Testis (tissue), 3 donors: ENCODE measurements around the gene MPO. TPM values are rescaled to one million over a fixed set of nuclear protein-coding genes. Genes with fewer than 3 reads are reported as not detected.

ENCODE experiments used
- DNase-seq: peaks from one replicate; pipeline ENCODE4 v3.0.0-alpha.2; 2019
- H3K27ac ChIP-seq, 2 donors: fragments of 200-600 bp; sonication (generic); one replicate each; pipeline ENCODE4 v1.5.1; 2019
- H3K27me3 ChIP-seq: fragments of 200-600 bp; sonication (generic); one replicate; pipeline ENCODE4 v1.5.1; 2019
- H3K36me3 ChIP-seq: fragments of 200-600 bp; sonication (generic); one replicate; pipeline ENCODE4 v1.5.1; 2017; ENCODE audit warnings: low read depth; ENCODE audit errors: missing control alignments
- H3K4me1 ChIP-seq: fragments of 200-600 bp; sonication (generic); one replicate; pipeline ENCODE4 v1.5.1; 2019
- H3K4me3 ChIP-seq, 2 donors: fragments of 200-600 bp; sonication (generic); one replicate each; pipeline ENCODE4 v1.5.1; 2017 to 2019
- H3K9me3 ChIP-seq: fragments of 200-600 bp; sonication (generic); one replicate; pipeline ENCODE4 v1.5.1; 2017
- POLR2A ChIP-seq: fragments of 450-650 bp; IDR thresholded peaks from one replicate; pipeline ENCODE4 v1.6.1; 2017; ENCODE audit warnings: antibody characterized with exemption, mild to moderate bottlenecking, moderate library complexity
- WGBS, 2 donors: methylation state at CpG; one replicate each; pipeline ENCODE4 v1.1.5; 2018; 5-methylcytosine and 5-hydroxymethylcytosine counted together
- intact Hi-C: fragments of 100-400 bp; cut with DNase I; formaldehyde crosslinking; loops from one replicate; pipeline ENCODE4 v1.15.1; 2023; ENCODE audit warnings: low total_unique reads
- polyA plus RNA-seq: library from polyadenylated mRNA; stranded (reverse); fragments of 350-450 nt; fragmentation: Illumina TruSeq; extraction: RNeasy Lipid Tissue Mini Kit (QIAGEN cat#74804); gene quantifications from one replicate; pipeline ENCODE4 v1.2.3, GENCODE V29; 2014; ENCODE audit warnings: low read depth, low replicate concordance; ENCODE audit not compliant: insufficient read depth
- total RNA-seq, 2 donors: library from RNA; depleted of rRNA; stranded (reverse); fragments of >200 nt; gene quantifications; one replicate each; pipeline ENCODE4 v1.2.3, GENCODE V29; 2016
- TF ChIP-seq, protein P1 (sequence below), 3 experiments: fragments of 450-650 bp in 2 of 3; fragments of 200-600 bp in 1 of 3; sonication (generic) in 1 of 3; IDR thresholded peaks; one replicate each; pipeline ENCODE4 v1.5.1; 2016 to 2019; ENCODE audit warnings: antibody characterized with exemption in 3 of 3, mild to moderate bottlenecking in 2 of 3, moderate library complexity in 1 of 3

Gene MPO
- total and polyA plus RNA-seq, 3 donors from 2014 or later, result 0.87 to 1.1 (median 0.87) TPM

DNA sequence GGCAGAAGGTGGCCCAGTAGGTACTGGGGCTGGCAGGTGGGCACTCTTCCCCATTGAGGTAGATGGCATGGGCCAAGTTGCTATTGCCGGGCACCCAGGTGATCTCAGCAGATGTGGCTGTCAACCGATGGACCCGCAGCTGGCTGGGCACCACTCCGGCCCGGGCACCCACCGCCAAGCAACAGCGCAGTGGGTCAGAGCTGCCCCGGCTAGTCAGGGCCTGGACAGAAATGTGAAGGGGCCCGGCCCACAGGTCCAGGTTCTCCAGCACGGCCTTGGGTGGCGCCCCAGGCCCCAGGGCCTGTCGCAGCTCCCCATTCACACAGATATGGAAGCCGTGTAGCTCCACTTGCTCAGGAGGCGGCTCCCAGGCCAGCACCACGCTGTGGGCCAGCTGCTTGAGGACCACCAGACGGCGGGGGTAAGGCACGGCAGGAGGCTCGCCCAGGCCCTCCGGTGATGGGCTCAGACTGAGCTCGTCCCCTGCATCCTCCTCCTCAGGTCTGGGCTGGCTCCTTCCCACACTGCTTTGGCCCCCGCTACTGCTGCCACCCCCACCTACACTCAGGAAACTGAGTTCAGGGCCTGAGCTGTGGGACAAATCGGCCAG is 31.4 kb upstream of the MPO start:
- peak; percentile 9 for DNase-seq
- H3K9me3 ChIP-seq, result no peaks in the 10 kb centered on the region

DNA sequence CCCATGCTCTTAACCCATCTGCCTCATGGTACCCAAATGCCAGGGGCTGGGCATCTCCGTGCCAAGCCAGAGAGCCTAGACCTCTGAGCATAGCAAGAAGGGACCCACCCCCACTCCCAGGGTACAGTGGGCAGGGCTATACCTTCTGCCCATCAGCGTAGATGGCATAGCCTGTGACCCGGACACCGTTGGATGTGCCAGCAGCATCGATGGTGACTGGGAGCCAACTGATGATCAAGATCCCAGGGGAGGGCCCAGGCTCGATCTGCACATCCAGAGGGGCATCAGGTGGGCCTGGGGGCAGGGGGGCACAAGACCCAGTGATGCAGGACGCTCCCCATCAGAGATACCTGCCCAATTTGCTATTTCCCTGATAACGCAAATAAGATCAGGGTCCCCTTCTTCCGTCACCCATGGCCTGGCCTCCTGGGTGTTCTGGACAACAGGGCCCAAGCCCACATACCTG is 30.7 kb upstream of the MPO start:
- H3K36me3 ChIP-seq, result no peaks in the 10 kb centered on the region
- H3K27me3 ChIP-seq, result no peaks in the 10 kb centered on the region
- H3K27ac ChIP-seq, result no peak overlapping the region
- intact Hi-C loops, result no loop called here
- H3K4me1 ChIP-seq, result no peaks in the 10 kb centered on the region
- H3K4me3 ChIP-seq, result no peak overlapping the region
- TF ChIP-seq, protein P1, sequence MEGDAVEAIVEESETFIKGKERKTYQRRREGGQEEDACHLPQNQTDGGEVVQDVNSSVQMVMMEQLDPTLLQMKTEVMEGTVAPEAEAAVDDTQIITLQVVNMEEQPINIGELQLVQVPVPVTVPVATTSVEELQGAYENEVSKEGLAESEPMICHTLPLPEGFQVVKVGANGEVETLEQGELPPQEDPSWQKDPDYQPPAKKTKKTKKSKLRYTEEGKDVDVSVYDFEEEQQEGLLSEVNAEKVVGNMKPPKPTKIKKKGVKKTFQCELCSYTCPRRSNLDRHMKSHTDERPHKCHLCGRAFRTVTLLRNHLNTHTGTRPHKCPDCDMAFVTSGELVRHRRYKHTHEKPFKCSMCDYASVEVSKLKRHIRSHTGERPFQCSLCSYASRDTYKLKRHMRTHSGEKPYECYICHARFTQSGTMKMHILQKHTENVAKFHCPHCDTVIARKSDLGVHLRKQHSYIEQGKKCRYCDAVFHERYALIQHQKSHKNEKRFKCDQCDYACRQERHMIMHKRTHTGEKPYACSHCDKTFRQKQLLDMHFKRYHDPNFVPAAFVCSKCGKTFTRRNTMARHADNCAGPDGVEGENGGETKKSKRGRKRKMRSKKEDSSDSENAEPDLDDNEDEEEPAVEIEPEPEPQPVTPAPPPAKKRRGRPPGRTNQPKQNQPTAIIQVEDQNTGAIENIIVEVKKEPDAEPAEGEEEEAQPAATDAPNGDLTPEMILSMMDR (IDR thresholded peaks at IDR 0.05), result no peak
- no peak for TF ChIP-seq POLR2A
- 97 to 100% methylated on average over 1 to 9 of the region's 9 CpGs for whole genome bisulfite sequencing, 2 donors
- no peaks in the 10 kb centered on the region for H3K9me3 ChIP-seq
- DNase-seq, result peak; percentile 6

More for the DNA sequence above, 31.4 kb upstream of the MPO start:
- 88 to 90% methylated on average over 13 to 23 of the region's 23 CpGs for WGBS, 2 donors
- no peaks in the 10 kb centered on the region for H3K4me1 ChIP-seq
- intact Hi-C loops, result no loop called here
- no peaks in the 10 kb centered on the region for H3K27me3 ChIP-seq
- TF ChIP-seq, protein P1 (IDR thresholded peaks at IDR 0.05), result no peak
- TF ChIP-seq POLR2A, result no peak
- H3K4me3 ChIP-seq, result no peak overlapping the region
- H3K36me3 ChIP-seq, result no peaks in the 10 kb centered on the region
- H3K27ac ChIP-seq, result no peak overlapping the region

DNA sequence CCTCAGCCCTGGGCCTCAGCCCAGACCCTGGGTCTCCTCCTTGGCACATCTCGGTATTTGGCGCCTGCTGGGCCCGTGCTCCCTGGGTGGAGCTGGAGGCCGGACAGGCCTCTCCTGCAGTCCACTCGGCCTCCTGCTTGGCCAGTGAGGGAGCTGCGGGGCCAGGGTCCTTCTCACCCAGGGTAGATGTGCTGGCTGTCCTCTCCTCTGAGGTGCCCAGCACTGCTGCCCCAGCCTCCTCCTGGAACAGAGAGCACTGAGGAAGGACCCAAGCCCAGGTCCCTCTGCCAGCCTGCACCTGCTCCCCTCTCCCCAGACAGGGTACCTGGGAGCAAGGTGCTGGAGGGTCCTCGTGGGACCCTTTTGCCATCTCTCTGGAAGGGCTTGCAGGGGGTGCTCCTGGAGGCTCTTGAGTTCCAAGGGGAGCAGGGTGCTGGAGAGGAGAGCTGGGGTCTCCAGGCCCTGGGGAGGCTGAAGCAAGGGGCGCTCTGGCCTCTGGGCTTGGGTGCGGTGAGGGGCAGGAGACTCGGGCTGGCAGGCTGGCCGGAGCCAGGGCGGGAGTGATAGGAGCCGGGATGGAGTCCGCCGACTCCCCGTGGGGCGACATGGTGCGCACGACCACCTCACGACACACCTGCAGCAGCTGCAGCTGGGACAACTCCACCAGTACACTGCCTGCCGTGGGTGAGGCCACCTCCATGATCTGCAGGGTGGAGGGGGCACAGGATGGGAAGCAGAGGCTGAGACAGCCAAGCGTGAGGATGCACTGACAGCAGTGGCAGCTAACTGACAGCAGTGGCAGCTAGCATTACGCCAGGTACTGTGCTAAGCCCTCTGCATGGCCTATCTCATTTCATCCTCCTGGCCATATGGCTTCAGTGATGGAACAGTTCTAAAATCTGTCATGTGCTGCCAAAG is 30.0 kb upstream of the MPO start:
- Histone ChIP-seq H3K27me3 (no peaks in the 10 kb centered on the region), H3K4me3 (no peak overlapping the region), H3K9me3 (no peaks in the 10 kb centered on the region), H3K4me1 (no peaks in the 10 kb centered on the region), H3K36me3 (no peaks in the 10 kb centered on the region), H3K27ac (no peak overlapping the region)
- DNase-seq, result peak; percentile 10
- intact Hi-C loops, result no loop called here
- TF ChIP-seq, protein P1 (IDR thresholded peaks at IDR 0.05), result no peak
- TF ChIP-seq POLR2A, result no peak
- 91 to 97% methylated on average over 16 to 20 of the region's 23 CpGs for WGBS, 2 donors

DNA sequence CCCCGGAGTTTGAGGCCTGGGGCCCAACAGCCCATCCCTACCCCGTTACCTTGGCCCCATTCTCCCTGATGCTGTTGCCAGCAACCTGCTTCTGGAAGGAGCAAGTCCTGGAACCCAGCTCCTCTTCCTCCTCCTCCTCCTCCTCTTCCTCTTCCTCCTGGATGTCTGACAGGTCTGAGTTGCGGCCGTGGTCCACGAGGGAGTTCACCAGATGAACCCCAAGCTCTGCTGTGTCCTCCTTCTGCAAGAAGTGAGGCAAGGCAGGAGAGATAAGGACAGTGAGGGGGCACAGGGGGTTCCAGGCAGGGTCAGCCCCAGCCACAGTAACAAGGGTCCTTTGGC is 29.2 kb upstream of the MPO start:
- H3K36me3 ChIP-seq, result no peaks in the 10 kb centered on the region
- H3K27me3 ChIP-seq, result no peaks in the 10 kb centered on the region
- H3K4me1 ChIP-seq, result no peaks in the 10 kb centered on the region
- H3K9me3 ChIP-seq, result no peaks in the 10 kb centered on the region
- no peak overlapping the region for H3K4me3 ChIP-seq
- H3K27ac ChIP-seq, result no peak overlapping the region
- WGBS, 2 donors, result 76 to 78% methylated on average over 5 of the region's 5 CpGs
- intact Hi-C loops, result no loop called here
- no peak for TF ChIP-seq POLR2A
- TF ChIP-seq, protein P1 (IDR thresholded peaks at IDR 0.05), result no peak
- DNase-seq, result peak; percentile 6
